WERI-Rb-1 (cell line): ENCODE measurements around the gene PDE9A.
"Not testable (repeated sequence)": the region's sequence is repeated elsewhere in the genome, so short reads cannot be mapped to it uniquely, and the experiment has no call there.

Source experiments
- DNase-seq: peaks from one replicate; pipeline ENCODE4 v3.0.0-alpha.2; 2020
- H3K27ac ChIP-seq: fragments of 250-450 bp; sonication (Bioruptor Pico); 2 replicates; pipeline ENCODE4 v1.5.1; 2020; ENCODE audit warnings: mild to moderate bottlenecking, moderate library complexity
- H3K27me3 ChIP-seq: fragments of 250-450 bp; sonication (Bioruptor Pico); 2 replicates; pipeline ENCODE4 v1.5.1; 2021; ENCODE audit warnings: mild to moderate bottlenecking, low read depth, moderate library complexity; ENCODE audit not compliant: insufficient read depth, severe bottlenecking
- H3K36me3 ChIP-seq: fragments of 250-450 bp; sonication (Bioruptor Pico); 2 replicates; pipeline ENCODE4 v1.5.1; 2020; ENCODE audit warnings: mild to moderate bottlenecking, moderate library complexity
- H3K4me3 ChIP-seq: 2 replicates; pipeline ENCODE4 v1.5.1; 2011; ENCODE audit warnings: low read depth, mild to moderate bottlenecking, control low read depth, low read length
- H3K9me3 ChIP-seq: fragments of 250-450 bp; sonication (Bioruptor Pico); 2 replicates; pipeline ENCODE4 v1.5.1; 2021; ENCODE audit warnings: mild to moderate bottlenecking, moderate library complexity; ENCODE audit not compliant: severe bottlenecking
- CTCF ChIP-seq: IDR thresholded peaks from 2 replicates; pipeline ENCODE4 v1.5.1; 2011; ENCODE audit warnings: low read depth, mild to moderate bottlenecking, control low read depth, inconsistent platforms, low read length

PDE9A gene

DNA sequence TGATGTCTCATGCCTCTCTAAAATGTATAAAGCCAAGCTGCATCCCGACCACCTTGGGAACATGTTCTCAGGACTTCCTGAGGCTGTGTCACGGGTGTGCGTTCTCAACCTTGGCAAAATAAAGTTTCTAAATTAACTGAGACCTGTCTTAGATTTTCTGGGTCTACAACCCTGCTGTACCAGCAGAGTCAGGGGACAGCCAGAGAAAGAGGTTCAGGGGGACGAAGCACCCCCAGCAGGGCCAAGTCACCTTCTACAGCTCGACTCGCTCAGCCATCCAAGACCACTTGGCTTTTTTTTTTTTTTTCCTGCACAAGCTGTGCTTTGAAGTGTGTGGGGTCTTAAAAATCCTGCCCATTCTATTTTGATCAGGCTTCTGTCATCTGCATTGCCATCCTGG, 28.5 kb upstream of the PDE9A start:
- TF ChIP-seq CTCF: no peak
- Histone ChIP-seq H3K27ac (no peak overlapping the region), H3K27me3 (no peaks in the 10 kb centered on the region), H3K9me3 (peaks cover 5% of the 10 kb centered on the region), H3K36me3 (no peaks in the 10 kb centered on the region), H3K4me3 (no peak overlapping the region)
- no peak for DNase-seq

DNA sequence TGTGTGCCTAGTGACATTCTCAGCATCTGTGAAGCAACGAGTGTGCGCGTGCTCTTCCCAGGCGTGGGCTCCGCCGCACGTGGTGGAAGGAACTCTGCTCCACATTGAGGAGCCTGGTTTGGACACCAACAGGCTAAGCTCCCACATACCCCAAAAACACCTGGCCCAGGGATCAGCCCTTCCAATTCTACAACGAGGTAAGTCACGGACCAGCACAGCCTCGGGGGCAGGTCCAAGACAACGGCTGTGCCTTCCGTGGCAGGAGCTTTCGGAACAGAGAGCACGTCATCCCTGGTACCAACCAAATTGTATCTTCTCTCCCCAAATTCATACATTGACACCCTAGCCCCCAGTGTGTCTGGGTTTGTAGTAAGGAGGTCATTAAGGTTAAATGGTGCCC, 27.2 kb upstream of the PDE9A start:
- no peak for DNase-seq
- Histone ChIP-seq H3K27ac (no peak overlapping the region), H3K36me3 (no peaks in the 10 kb centered on the region), H3K9me3 (no peaks in the 10 kb centered on the region), H3K4me3 (no peak overlapping the region), H3K27me3 (no peaks in the 10 kb centered on the region)
- no peak for TF ChIP-seq CTCF

DNA sequence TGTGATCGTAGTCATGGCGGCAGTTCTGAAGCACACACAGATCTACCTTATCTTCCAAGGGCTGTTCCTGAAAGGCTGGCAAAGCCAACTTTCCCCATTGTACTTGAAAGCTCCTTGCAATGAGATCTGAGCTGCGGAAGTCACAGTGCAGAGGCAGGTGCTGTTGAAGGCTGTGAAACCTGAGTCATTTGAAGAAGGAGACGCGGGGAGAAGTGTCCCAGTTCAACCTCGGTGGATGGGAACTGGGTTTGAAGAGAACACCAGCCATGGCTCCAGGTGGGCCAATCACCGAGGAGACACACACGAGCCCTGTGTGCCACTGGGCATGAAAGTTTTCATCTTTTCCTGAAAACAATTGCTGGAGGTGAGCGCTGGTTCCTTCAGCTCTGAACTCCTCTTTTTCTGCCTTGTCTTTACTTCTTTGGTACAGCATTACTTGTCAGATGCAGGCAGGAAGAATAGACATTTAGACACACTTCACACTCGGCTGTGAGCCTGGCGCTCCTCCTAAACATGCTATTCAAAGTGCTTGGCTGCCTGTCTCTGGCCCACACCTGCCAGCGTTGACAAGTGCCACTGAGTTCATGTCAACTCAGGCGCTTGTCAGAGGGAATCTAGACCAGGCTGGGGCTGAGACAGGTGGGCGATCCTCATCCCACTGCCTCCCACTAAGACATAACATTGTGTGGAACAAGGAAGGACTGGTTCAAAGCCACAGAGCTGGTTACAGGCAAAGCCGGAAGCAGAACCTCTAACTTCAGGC, 25.7 kb upstream of the PDE9A start:
- no peaks in the 10 kb centered on the region for H3K9me3 ChIP-seq
- H3K36me3 ChIP-seq: no peaks in the 10 kb centered on the region
- H3K27ac ChIP-seq: no peak overlapping the region
- no peak overlapping the region for H3K4me3 ChIP-seq
- H3K27me3 ChIP-seq: no peaks in the 10 kb centered on the region
- DNase-seq: no peak
- TF ChIP-seq CTCF: no peak

DNA sequence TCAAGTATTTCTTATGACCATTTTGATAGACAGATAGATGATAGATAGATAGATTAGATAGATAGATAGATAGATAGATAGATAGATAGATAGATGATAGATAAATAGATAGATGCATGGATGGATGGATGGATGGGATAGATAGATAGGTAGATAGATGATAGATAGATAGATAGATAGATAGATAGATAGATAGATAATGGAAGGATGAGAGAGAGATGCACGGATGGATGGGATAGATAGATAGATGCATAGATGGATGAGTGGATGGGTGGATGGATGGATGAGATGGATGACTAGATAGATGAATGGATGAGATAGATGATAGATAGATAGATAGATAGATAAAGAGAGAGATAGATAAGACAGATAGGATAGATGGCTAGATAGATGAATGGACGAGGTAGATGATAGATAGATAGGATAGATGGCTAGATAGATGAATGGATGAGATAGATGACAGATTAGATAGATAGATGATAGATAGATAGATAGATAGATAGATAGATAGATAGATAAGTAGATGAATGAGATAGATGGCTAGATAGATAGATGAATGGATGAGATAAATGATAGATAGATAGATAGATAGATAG, 24.9 kb upstream of the PDE9A start:
- not testable (repeated sequence) for H3K27me3 ChIP-seq, H3K36me3 ChIP-seq, H3K4me3 ChIP-seq, H3K27ac ChIP-seq, DNase-seq, H3K9me3 ChIP-seq

DNA sequence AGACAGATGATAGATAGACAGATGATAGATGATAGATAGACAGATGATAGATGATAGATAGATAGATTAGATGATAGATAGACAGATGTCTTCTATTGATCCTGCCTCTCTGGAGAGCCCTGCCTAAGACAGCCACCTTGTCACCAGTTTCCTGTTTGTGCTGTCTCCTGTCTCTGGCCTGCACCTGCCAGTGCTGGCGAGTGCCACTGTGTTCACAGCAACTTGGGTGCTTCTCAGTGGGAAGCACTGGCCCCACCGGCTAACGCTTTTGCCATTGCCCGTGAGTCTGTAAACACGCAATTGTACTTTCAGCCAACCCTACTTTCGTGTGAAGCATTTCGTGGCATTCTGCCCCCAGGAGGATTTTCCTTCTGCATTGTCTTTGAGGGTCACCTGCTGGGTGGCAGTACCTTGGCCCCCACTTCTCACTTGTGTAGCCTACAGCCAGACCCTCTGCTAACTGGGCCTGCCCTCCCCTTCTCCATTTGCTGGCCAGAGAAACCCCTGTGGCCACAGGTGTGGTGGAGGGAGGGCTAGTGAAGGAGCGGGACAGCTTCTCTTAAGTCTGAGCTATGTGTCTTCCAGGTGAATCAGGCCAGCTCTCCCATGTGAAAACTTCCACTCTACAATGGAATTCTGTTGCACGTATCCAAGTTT, 23.4 kb upstream of the PDE9A start:
- H3K4me3 ChIP-seq: no peak overlapping the region
- H3K27me3 ChIP-seq: no peaks in the 10 kb centered on the region
- H3K9me3 ChIP-seq: no peaks in the 10 kb centered on the region
- H3K27ac ChIP-seq: no peak overlapping the region
- TF ChIP-seq CTCF: no peak
- DNase-seq: no peak
- H3K36me3 ChIP-seq: no peaks in the 10 kb centered on the region

- no peak for DNase-seq
- no peak overlapping the region for H3K27ac ChIP-seq
- TF ChIP-seq CTCF: no peak
- no peaks in the 10 kb centered on the region for H3K36me3 ChIP-seq
- H3K27me3 ChIP-seq: no peaks in the 10 kb centered on the region
- no peak overlapping the region for H3K4me3 ChIP-seq
- no peaks in the 10 kb centered on the region for H3K9me3 ChIP-seq
These were observed 22.8 kb upstream of the PDE9A start for GRCh38 chr21:42630626-42631025.
